Measurements from ENCODE around the gene TRPM3.

The TRPM3 gene

GRCh38 chr9:70484232-70485130, 636.9 kb downstream of the TRPM3 start:
- DNase-seq (ENCODE audit: low spot score), result no peak

GRCh38 chr9:70481471-70481870, 640.0 kb downstream of the TRPM3 start:
- no peak for DNase-seq (ENCODE audit: low spot score)

GRCh38 chr9:70480405-70480980, 640.9 kb downstream of the TRPM3 start:
- DNase-seq (ENCODE audit: low spot score), result no peak

- DNase-seq (ENCODE audit: low spot score), result no peak
Observed at GRCh38 chr9:70479880-70480291, 641.5 kb downstream of the TRPM3 start.
